IPS-18c (cell line): Measurements from ENCODE around the gene MT1E.
"Not testable (repeated sequence)": the region's sequence is repeated elsewhere in the genome, so short reads cannot be mapped to it uniquely, and the experiment has no call there.

Experiments
- H3K4me3 ChIP-seq: 2 replicates; pipeline ENCODE4 v1.7.0; 2013; ENCODE audit warnings: low read depth, mild to moderate bottlenecking, low read length, moderate library complexity; ENCODE audit not compliant: insufficient read depth
- H3K9me3 ChIP-seq: one replicate; pipeline ENCODE4 v1.6.1; 2013; ENCODE audit warnings: mild to moderate bottlenecking, low read length, moderate library complexity; ENCODE audit not compliant: control insufficient read depth, insufficient read depth

MT1E gene

DNA sequence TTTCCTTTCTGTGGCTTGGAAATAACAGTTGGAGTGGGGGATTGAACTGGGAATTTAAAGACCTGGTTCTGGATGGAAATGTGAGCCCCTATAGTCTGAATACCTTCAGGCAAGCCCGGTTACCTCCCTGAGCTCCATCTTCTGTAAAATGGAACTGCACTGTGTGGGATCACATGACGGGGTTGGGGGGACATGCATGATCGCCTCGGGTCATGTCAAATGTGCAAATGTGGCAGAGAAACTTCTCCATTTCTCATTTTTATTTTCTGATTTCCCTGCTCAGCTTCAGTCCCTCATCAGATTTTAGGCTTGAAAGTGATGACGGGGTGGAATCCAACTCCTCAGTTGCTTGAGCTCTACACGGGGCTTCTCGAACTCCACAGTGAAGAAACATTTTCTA, 27.6 kb downstream of the MT1E start:
- Histone ChIP-seq H3K9me3 (peaks cover 2% of the 10 kb centered on the region), H3K4me3 (no peak overlapping the region)

DNA sequence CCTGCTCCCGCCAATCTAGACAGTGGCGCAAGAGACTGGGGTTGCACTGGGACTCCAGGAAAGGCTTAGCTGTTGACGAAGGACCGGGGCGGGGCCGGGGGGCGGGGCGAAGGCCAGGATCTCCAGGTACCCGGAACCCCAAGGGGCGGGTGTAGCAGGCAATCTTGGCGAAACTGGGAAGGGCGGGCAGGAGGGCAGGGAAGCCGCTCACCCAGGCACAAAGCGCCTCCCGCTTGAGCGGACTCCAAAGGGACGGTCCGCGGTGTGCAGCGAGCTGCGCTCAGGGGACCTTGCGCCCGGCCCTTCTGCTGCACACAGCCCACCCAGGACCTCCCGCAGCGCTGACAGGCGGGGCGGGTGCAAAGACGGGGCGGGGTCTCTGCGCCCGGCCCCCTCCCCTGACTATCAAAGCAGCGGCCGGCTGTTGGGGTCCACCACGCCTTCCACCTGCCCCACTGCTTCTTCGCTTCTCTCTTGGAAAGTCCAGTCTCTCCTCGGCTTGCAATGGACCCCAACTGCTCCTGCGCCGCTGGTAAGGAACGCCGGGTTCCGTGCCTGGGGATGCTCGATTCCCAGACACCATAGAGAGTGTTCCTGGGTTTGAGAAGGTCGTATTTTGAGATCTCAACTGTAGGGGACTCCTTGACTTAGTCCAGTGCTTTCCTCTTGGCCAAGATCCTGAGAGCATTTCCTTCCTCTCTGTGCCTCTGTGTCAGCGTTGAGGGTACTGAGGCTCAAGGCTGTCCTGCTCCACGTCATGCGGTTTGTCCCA, 32.2 kb downstream of the MT1E start, which contains the start of gene MT1F:
TSS of gene MT1F (plus strand) at position 405 of the 772 bp plus-strand sequence. CDS start at position 505, 100 bp downstream.
- H3K4me3 ChIP-seq: peak within 1 kb of the TSS; percentile 52
- peaks cover 4% of the 10 kb centered on the region for H3K9me3 ChIP-seq

DNA sequence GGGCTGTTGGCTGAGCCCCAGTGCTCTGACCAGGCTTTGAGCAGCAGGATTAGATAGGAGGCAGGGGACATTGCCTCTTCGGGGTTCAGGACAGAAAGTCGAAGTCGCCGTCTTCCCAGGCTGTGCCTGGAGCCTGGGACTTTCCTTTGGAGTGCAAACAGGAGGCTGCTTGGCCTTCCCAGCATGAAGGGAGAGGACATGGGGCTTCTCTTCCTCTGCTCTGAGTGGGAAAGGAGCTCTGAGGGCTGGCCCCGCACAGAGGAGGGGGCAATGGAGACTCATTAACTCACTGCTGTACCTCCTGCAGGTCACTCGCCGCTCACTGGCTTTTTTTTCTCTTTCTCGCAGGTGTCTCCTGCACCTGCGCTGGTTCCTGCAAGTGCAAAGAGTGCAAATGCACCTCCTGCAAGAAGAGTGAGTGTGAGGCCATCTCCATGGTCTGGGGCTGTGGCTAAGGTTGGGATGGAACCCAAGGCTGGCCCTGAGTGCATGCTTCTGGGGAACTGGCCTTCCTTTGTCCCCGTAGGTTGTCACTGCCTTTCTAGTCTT, 32.8 kb downstream of the MT1E start:
- peaks cover 4% of the 10 kb centered on the region for H3K9me3 ChIP-seq
- H3K4me3 ChIP-seq: peak overlapping the region; percentile 52

DNA sequence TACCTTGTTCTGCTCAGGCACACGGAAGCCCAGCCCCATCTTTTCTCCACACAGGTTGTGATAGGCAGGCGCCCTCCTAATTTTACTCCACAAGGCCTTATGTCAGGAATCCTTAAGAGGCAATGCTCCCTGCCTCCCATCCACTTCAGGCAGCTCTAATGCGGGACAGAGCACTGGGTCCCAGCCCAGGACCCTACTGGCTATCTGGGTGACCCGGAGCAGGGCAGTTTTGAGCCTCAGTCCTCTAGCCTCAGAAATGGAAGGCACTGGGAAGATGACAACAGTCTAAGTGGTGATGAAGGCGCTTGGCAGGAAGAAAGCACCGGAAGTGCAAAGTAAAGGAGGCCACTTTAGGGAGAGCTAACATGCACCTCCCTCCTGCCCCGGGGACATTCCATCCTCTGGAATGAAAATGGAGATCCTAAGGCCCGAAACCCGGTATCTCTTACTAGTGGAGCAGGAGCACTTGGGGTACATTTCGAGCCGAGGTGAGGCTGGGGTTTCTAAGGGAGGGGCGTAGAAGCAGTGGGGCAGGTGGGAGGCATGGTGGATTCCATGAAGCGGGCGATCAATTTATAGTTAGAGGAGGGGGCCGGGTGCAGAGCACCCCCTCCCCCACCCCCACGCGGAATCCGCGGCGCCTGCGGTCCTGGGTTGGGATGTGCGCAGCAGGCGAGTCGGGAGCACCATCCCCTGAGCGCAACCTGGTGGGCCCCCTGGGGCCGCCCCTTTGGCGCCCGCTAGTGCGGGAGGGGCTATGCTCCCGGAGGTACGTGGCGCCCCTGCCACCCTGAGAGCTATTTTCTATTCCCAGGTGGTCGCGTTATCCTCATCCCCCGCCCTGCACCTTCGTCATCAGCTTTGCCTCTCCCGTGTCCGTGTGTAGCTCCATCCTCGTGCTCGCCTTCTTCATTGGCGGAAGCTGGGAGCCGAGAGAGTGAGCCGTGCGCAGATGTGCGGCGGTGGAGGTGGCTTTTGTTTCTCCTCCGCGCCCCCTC, 37.1 kb downstream of the MT1E start:
- Histone ChIP-seq H3K4me3 (peak overlapping the region; percentile 49; the same call in 1 of the 2 replicates), H3K9me3 (peaks cover 4% of the 10 kb centered on the region)

DNA sequence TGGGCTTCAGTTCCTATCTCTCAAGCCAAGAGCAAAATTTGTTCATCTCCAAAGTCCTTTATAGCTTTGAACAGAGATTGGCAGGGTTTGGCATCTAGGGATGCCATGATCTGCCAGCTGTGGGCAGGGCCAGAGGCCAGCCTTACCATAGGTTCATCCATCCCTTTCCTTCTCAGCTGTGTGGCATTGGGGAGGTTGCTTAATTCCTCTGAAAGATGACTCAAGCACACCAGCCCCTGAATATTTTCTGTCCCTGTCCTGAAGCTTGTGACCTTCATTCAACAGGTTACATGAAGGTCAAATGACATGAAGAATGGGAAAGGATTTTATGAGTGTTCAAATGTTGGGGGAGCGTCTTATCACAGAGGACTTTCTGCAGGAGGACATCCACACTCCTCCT, 38.9 kb downstream of the MT1E start:
- no peak overlapping the region for H3K4me3 ChIP-seq
- no peaks in the 10 kb centered on the region for H3K9me3 ChIP-seq

DNA sequence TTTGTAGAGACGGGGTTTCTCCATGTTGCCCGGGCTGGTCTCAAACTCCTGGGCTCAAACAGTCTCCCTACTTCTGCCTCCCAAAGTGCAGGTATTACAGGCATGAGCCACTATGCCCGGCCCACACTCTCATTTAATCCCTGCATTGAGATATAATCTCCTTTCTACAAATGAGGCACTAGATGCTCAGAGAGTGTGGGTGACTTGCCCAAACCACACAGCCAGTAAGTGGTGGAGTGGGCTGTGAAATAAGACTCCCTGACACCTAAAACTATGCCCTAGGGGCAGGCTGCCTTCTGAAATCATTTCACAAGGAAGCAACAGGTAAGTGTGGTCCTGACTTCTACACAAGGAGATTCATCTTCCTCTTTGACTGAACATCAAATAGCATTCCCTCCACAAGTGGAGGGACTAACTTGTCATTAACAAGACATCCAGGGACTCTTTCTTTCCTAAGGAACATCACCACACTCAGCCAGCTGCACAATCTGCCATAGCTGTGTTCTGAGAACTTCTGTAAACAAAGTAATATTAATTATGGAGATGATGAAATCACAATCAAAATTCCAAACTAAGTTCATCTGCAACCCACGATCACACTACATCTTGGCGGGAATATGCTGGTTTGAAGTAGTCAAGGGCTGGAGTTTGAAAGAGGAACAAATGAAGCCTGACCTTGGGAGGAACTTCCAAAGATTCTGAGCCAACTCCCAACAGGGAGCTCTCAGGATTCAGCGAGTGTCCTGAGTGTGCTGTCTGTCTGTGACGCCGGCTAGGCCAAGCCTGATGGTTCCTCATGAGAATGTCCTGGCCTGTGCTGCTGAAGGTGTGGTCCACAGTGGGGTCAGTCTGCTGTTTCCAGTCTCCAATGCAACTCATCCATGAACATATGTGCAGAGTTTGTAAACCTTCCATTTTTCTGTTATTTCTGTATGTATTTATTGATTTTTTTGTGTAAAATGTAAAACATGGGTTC, 40.0 kb downstream of the MT1E start:
- H3K4me3 ChIP-seq, H3K9me3 ChIP-seq: not testable (repeated sequence)

DNA sequence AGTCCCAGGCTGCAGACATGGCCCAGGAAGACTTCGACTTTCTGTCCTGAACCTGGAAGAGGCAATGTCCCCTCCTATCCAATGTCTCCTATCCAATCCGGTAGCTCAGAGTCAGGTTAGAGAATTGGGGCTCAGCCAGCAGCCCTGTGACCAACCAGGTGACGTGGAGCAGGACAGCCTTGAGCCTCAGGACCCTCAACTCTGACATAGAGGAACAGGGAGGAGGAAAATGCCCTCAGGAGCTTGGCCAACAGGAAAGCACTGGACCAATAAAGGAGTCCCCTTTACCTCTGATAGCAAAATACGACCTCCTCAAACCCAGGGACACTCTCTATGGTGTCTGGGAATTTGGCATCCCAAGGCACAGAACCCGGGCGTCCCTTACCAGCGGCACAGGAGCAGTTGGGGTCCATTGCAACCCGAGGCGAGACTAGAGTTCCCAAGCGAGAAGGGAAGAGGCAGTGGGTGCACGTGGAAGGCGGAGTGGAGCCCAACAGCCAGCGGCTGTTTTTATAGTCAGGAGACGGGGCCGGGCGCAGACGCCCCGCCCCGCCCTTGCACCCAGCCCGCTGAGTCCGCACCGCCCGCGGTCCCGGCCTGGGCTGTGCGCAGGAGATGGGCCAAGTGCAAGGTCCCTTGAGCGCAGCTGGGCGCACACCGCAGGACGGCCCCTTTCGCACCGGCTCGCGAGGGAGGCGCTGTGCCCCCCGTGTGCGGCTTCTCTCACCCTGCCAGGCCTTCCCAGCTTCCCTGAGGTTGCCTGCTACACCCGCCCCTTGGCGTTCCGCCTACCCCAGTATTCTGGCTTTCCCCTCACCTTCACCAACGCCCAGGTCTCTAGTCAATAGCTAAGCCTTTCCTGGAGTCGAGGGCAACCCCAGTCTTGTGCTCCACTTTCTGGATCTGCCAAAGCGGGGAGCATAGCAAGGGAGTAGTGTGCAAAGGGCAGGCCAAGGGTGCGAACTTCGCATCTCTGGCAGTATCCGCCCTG, 42.3 kb downstream of the MT1E start, which contains the start of gene MT1G:
TSS of gene MT1G (minus strand) at position 485 of the 991 bp plus-strand sequence. CDS start at position 413, 72 bp downstream.
- Histone ChIP-seq H3K4me3 (peak within 1 kb of the TSS; percentile 36), H3K9me3 (no peaks in the 10 kb centered on the region)

DNA sequence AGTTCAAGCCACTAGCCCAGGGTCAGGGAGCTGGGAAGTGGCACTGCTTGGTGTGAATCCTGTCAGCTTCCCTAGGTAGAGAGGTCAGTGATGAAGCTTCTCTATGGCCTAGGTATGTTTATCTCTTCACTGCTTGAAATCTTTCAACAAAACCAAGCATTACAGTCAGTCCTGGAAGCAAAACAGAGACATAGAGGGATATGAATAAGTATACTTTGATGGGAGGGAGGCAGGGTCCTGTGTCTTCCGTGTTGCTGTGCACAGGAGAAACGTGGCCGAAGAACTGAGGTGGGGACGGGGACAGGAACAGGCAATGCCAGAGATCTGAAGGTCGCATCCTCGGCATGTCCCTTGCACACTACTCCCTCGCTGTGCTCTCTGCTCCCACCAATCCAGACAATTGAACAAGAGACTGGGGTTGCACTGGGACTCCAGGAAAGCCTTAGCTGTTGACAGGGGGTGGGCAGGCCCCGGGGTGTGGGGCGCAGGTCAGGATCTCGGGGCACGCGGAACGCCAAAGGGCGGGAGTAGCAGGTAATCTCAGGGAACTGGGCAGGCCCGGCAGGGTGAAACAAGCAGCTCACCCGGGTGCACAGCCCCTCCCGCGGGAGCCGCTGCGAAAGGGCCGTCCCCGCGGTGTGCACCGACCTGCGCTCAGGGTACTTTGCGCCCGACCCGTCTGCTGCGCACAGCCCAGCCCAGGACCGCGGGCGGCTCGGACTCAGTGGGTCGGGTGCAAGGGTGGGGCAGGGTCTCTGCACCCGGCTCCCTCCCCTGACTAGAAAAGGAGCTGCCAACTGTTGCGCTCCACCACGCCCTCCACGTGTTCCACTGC, 43.6 kb downstream of the MT1E start, which contains the start of gene MT1H:
TSS of gene MT1H (plus strand) at position 810 of the 835 bp plus-strand sequence. CDS start 71 bp downstream, outside the sequence.
- H3K4me3 ChIP-seq: peak within 1 kb of the TSS; percentile 21
- H3K9me3 ChIP-seq: no peaks in the 10 kb centered on the region

DNA sequence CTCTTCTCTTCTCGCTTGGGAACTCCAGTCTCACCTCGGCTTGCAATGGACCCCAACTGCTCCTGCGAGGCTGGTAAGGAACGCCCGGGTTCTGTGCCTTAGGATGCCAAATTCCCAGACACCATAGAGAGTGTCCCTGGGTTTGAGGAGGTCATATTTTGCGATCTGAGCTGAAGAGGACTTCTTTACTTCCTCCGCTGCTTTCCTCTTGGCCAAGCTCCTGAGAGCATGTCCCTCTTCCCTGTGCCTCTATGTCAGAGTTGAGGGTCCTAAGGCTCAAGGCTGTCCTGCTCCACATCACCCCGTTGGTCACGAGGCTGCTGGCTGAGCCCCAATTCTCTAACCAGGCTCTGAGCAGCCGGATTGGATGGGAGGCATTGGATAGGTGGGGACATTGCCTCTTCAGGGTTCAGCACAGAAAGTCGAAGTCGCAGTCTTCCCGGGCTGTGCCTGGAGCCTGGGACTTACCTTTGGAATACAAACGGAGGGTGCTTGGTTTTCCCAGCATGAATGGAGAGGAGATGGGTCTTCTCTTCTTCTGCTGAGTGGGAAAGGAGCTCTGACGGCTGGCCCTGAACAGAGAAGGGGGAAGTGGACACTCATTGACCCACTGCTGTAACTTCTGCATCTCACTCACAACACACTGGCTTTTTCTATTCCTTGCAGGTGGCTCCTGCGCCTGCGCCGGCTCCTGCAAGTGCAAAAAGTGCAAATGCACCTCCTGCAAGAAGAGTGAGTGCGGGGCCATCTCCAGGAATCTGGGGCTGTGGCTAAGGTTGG, 44.4 kb downstream of the MT1E start:
- Histone ChIP-seq H3K4me3 (peak overlapping the region; percentile 21), H3K9me3 (no peaks in the 10 kb centered on the region)

DNA sequence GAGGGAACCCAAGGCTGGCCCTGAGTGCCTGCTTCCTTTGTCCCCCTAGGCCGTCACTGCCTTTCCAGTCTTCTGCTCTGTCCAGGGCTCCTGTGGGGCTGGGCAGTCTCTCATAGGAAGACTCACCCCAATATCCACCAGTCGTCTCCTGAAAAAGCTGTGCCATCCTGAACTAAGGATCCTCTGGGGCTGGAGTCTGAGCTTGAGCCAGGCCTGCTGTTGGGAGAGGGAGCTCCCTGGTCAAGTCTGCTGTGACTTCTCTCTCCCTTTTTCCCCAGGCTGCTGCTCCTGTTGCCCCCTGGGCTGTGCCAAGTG, 45.0 kb downstream of the MT1E start:
- Histone ChIP-seq H3K9me3 (no peaks in the 10 kb centered on the region), H3K4me3 (no peak overlapping the region; the same call in 1 of the 2 replicates)

DNA sequence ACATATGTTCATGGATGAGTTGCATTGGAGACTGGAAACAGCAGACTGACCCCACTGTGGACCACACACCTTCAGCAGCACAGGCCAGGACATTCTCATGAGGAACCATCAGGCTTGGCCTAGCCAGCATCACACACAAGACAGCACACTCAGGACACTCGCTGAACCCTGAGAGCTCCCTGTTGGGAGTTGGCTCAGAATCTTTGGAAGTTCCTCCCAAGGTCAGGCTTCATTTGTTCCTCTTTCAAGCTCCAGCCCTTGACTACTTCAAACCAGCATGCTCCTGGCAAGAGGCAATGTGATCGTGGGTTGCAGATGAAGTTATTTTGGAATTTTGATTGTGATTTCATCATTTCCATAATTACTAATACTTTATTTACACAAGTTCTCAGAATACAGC, 46.1 kb downstream of the MT1E start:
- not testable (repeated sequence) for H3K4me3 ChIP-seq, H3K9me3 ChIP-seq

DNA sequence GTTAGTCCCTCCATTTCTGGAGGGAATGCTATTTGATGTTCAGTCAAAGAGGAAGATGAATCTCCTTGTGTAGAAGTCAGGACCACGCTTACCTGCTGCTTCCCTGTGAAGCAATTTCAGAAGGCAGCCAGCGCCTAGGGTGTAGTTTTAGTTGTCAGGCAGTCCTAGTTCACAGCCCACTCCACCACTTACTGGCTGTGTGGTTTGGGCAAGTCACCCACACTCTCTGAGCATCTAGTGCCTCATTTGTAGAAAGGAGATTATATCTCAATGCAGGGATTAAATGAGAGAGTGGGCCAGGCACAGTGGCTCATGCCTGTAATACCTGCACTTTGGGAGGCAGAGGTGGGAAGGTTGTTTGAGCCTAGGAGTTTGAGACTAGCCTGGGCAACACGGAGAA, 46.6 kb downstream of the MT1E start:
- H3K4me3 ChIP-seq, H3K9me3 ChIP-seq: not testable (repeated sequence)

DNA sequence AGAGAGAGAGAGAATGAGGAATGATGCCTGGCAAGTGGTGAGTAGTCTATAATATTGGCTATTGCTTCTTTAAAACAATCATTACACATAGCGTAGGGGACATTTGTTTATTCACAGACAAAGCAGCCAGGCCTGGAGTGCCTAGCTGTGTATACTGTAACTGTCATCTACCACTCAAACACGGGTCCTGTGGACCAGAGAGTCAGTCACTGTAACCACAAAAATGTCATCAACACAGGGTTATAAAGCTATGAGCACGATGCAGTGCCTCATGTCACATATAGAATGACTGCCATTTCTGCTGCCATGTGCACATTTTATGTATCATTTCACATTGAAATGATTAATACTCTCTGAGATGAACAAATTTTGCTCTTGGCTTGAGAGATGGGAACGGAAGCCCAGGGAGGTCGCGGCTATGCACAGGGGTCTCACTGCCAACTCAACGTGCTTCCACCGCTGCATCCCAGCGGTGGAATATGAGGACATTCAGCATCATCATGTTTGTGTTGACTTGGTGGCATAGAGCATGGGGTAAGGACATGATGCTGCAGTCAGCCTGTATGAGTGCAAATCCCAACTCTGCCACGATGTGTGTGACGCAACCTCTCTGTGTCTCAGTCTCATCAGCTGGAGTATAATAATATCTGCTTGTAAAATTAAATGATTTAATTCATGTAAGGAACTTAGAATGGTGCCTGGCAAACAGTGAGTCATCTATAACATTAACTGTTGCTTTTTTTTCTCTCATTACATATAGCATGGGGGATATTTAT, 47.4 kb downstream of the MT1E start:
- Histone ChIP-seq H3K9me3 (no peaks in the 10 kb centered on the region), H3K4me3 (no peak overlapping the region)
